Transverse colon (tissue), 4 donors: Measurements from ENCODE around the gene MCTP2.
"Not testable (repeated sequence)": the region's sequence is repeated elsewhere in the genome, so short reads cannot be mapped to it uniquely, and the experiment has no call there.

Experiments used
- CTCF ChIP-seq, 5 experiments: fragments of 200-600 bp in 3 of 5; fragments of 450-650 bp in 2 of 5; sonication (generic) in 3 of 5; IDR thresholded peaks; 1 replicate in 2 of 5; 2 replicates in 3 of 5; pipeline ENCODE4 v1.5.1; 2016 to 2017; ENCODE audit warnings: antibody characterized with exemption in 5 of 5, inconsistent platforms in 3 of 5, mild to moderate bottlenecking in 2 of 5, moderate library complexity in 1 of 5
- EP300 ChIP-seq: sonication (generic); formaldehyde crosslinking; IDR thresholded peaks from one replicate; pipeline ENCODE4 v1.6.1; 2017; ENCODE audit warnings: antibody characterized with exemption, low read depth
- POLR2A ChIP-seq: fragments of 450-650 bp; IDR thresholded peaks from one replicate; pipeline ENCODE4 v1.6.1; 2016; ENCODE audit warnings: antibody characterized with exemption, mild to moderate bottlenecking, moderate library complexity
- POLR2AphosphoS5 ChIP-seq, 3 donors: sonication (generic); formaldehyde crosslinking; IDR thresholded peaks; one replicate each; pipeline ENCODE4 v1.6.1; 2016; ENCODE audit warnings: antibody characterized with exemption in 3 of 3

- not testable (repeated sequence) for TF ChIP-seq POLR2AphosphoS5 (IDR thresholded peaks at IDR 0.05); CTCF (IDR thresholded peaks at IDR 0.05); POLR2A; EP300
These were observed 262.2 kb downstream of the MCTP2 start for GRCh38 chr15:94493586-94493985.
